ENCODE data around the gene SERTAD1. TPM values are rescaled to one million over a fixed set of nuclear protein-coding genes. Genes with fewer than 3 reads are reported as not detected.

Gene SERTAD1
- total and polyA plus RNA-seq, 2 of the 8 experiments (the other 6 are each of a cell fraction or from before 2014, with no cell fraction given): 5.4 to 6.6 TPM

DNA sequence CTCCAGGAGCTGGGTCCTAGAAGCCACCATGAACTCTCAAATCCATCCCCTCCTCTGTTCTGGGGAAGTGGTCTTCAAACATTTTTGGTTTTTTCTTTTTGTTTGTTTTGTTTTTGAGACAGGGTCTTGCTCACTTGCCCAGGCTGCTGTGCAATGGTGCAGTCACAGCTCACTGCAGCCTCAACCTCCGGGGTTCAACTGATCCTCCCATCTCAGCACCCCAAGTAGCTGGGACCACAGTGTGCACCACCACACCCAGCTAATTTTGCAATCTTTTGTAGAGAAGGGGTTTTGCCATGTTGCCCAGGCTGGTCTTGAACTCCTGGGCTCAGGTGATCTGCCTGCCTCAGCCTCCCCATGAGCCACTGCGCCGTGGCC lies 32.8 kb upstream of the SERTAD1 start (continued):
- no peak for TF ChIP-seq SRF (IDR thresholded peaks at IDR 0.05; ENCODE audit: low read depth, low read length)
